GM12878 (cell line): Measurements from ENCODE around the gene MEAK7. TPM values are rescaled to one million over a fixed set of nuclear protein-coding genes. Genes with fewer than 3 reads are reported as not detected.

ENCODE experiments used
- FOXK2 ChIP-seq: fragments of 450-650 bp; IDR thresholded peaks from 2 replicates; pipeline ENCODE4 v1.6.1; 2017; ENCODE audit warnings: mild to moderate bottlenecking, moderate library complexity
- IRF4 ChIP-seq: IDR thresholded peaks from 2 replicates; pipeline ENCODE4 v1.6.1; 2011; ENCODE audit warnings: low read depth, low read length
- MYB ChIP-seq: fragments of 150-350 bp; IDR thresholded peaks from 2 replicates; pipeline ENCODE4 v1.6.1; 2014; ENCODE audit warnings: mild to moderate bottlenecking, low read depth, low read length, borderline replicate concordance
- SMAD1 ChIP-seq: fragments of 450-650 bp; IDR thresholded peaks from 2 replicates; pipeline ENCODE4 v1.6.1; 2018; ENCODE audit warnings: mild to moderate bottlenecking, low read depth; ENCODE audit not compliant: partially characterized antibody
- SPI1 ChIP-seq: IDR thresholded peaks from 2 replicates; pipeline ENCODE4 v1.6.1; 2011; ENCODE audit warnings: low read depth, mild to moderate bottlenecking, low read length, moderate library complexity, borderline replicate concordance; ENCODE audit not compliant: insufficient read depth
- TAF1 ChIP-seq: IDR thresholded peaks from 2 replicates; pipeline ENCODE4 v1.6.1; 2011; ENCODE audit warnings: mild to moderate bottlenecking, low read depth, low read length, borderline replicate concordance
- YBX1 ChIP-seq: fragments of 450-650 bp; IDR thresholded peaks from 2 replicates; pipeline ENCODE4 v1.6.1; 2016; ENCODE audit warnings: antibody characterized with exemption
- ZBED1 ChIP-seq: IDR thresholded peaks from 2 replicates; pipeline ENCODE4 v1.6.1; 2016; ENCODE audit warnings: borderline replicate concordance
- ZNF622 ChIP-seq: fragments of 450-650 bp; IDR thresholded peaks from 2 replicates; pipeline ENCODE4 v1.6.1; 2017; ENCODE audit warnings: mild to moderate bottlenecking, inconsistent platforms
- ZZZ3 ChIP-seq: IDR thresholded peaks from 2 replicates; pipeline ENCODE4 v1.6.1; 2011; ENCODE audit warnings: low read depth; ENCODE audit not compliant: control insufficient read depth, insufficient read length
- polyA plus RNA-seq, 11 experiments: library from polyadenylated mRNA; depleted of rRNA in 4 of 11; unstranded in 6 of 11; stranded (reverse) in 5 of 11; fragments of >200 nt; fragmentation: Nextera tagmentation in 4 of 11; fragmentation: Illumina TruSeq in 1 of 11; extraction: Ambion mirVana in 4 of 11; extraction: Trizol in 1 of 11; gene quantifications; 1 replicate in 1 of 11; 2 replicates in 10 of 11; pipeline versions ENCODE4 v1.2.1 to v1.2.3, GENCODE V29; 2011 to 2016; ENCODE audit warnings: inconsistent platforms in 2 of 11, missing spikeins in 2 of 11, low read depth in 1 of 11
- total RNA-seq, 4 experiments: library from RNA; depleted of rRNA in 3 of 4; stranded (reverse); fragments of >200 nt in 3 of 4; fragmentation: Illumina TruSeq in 1 of 4; extraction: Trizol in 1 of 4; gene quantifications; 2 replicates each; pipeline versions ENCODE4 v1.2.1 to v1.2.3, GENCODE V29; 2013 to 2021
- TF ChIP-seq, protein P1 (sequence below): fragments of 450-650 bp; IDR thresholded peaks from 2 replicates; pipeline ENCODE4 v1.6.1; 2016; ENCODE audit warnings: mild to moderate bottlenecking, moderate library complexity, borderline replicate concordance
- TF ChIP-seq, protein P2 (sequence below), 3 experiments: IDR thresholded peaks in 2 of 3; conservative IDR thresholded peaks in 1 of 3; 2 replicates each; pipeline ENCODE4 v1.5.1; 2011; ENCODE audit warnings: low read depth in 3 of 3, low read length in 3 of 3, mild to moderate bottlenecking in 3 of 3, control low read depth in 2 of 3, moderate library complexity in 2 of 3, inconsistent platforms in 1 of 3, mixed read lengths in 1 of 3; ENCODE audit not compliant: control insufficient read depth in 2 of 3, insufficient read depth in 1 of 3; ENCODE audit errors: extremely low read depth in 1 of 3
- TF ChIP-seq, protein P3 (sequence below): IDR thresholded peaks from 2 replicates; pipeline ENCODE4 v1.6.1; 2012; ENCODE audit warnings: low read depth, low read length, improper control_type of control experiment
- TF ChIP-seq, protein P4 (sequence below): IDR thresholded peaks from 2 replicates; pipeline ENCODE4 v1.6.1; 2012; ENCODE audit warnings: improper control_type of control experiment, low read depth, low read length; ENCODE audit not compliant: insufficient replicate concordance

The MEAK7 gene
- total and polyA plus RNA-seq, 10 of the 15 experiments (the other 5 are each of a cell fraction or from before 2014, with no cell fraction given), result 1.4 to 11.9 (median 6.4) TPM

DNA sequence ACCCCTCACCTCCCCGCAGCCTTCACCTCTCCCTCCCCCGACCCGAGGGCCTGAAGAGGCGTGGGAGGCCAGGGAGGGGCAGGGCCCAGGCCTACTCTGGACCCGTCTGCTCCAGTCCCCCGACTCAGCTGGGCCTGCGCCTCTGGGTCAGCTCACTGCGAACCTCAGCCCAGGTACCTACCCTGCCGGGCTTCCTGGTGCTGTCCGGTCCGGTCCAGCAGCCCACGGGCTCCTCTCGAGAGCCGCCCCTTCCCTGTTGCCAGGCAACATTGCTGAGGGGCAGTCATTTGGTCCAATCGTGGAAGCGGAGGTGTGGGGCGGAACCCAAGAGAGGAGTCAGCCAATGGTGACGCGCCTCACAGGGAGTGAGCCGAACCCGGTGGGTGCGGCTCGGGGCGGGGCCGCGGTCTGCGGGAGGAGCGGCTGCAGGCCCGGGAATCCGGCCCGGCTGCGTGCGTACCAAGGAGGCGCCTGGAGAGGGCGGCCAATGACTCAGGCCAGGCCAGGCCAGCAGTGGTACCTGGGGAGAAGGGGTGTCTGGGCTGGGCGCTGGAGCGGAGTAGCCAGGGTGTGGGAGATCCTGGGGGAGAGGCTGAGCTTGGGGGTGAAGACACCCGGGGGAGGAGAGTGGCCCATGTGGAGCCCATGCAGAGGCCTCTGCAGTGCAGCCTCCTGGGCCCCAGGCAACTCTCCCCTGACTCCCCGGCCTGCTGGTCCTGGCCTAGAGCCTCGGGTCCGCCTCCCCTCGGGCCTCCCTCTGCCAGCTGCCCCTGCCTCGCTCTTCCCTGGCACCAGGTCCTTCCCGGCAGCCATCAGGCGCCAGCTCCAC lies at the start of gene MEAK7 (continued):
- TF ChIP-seq, protein P1, sequence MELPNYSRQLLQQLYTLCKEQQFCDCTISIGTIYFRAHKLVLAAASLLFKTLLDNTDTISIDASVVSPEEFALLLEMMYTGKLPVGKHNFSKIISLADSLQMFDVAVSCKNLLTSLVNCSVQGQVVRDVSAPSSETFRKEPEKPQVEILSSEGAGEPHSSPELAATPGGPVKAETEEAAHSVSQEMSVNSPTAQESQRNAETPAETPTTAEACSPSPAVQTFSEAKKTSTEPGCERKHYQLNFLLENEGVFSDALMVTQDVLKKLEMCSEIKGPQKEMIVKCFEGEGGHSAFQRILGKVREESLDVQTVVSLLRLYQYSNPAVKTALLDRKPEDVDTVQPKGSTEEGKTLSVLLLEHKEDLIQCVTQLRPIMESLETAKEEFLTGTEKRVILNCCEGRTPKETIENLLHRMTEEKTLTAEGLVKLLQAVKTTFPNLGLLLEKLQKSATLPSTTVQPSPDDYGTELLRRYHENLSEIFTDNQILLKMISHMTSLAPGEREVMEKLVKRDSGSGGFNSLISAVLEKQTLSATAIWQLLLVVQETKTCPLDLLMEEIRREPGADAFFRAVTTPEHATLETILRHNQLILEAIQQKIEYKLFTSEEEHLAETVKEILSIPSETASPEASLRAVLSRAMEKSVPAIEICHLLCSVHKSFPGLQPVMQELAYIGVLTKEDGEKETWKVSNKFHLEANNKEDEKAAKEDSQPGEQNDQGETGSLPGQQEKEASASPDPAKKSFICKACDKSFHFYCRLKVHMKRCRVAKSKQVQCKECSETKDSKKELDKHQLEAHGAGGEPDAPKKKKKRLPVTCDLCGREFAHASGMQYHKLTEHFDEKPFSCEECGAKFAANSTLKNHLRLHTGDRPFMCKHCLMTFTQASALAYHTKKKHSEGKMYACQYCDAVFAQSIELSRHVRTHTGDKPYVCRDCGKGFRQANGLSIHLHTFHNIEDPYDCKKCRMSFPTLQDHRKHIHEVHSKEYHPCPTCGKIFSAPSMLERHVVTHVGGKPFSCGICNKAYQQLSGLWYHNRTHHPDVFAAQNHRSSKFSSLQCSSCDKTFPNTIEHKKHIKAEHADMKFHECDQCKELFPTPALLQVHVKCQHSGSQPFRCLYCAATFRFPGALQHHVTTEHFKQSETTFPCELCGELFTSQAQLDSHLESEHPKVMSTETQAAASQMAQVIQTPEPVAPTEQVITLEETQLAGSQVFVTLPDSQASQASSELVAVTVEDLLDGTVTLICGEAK, result peak; percentile 70; the same call in 1 of the 2 replicates
- TF ChIP-seq SMAD1 (no peak), IRF4 (no peak), MYB (no peak), TAF1 (no peak; the same call in 1 of the 2 replicates), YBX1 (no peak), ZZZ3 (no peak), ZNF622 (no peak), ZBED1 (no peak), SPI1 (no peak), FOXK2 (no peak)
- TF ChIP-seq, protein P2, sequence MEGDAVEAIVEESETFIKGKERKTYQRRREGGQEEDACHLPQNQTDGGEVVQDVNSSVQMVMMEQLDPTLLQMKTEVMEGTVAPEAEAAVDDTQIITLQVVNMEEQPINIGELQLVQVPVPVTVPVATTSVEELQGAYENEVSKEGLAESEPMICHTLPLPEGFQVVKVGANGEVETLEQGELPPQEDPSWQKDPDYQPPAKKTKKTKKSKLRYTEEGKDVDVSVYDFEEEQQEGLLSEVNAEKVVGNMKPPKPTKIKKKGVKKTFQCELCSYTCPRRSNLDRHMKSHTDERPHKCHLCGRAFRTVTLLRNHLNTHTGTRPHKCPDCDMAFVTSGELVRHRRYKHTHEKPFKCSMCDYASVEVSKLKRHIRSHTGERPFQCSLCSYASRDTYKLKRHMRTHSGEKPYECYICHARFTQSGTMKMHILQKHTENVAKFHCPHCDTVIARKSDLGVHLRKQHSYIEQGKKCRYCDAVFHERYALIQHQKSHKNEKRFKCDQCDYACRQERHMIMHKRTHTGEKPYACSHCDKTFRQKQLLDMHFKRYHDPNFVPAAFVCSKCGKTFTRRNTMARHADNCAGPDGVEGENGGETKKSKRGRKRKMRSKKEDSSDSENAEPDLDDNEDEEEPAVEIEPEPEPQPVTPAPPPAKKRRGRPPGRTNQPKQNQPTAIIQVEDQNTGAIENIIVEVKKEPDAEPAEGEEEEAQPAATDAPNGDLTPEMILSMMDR (IDR thresholded peaks at IDR 0.05 in 2 of 3, conservative IDR thresholded peaks at IDR 0.05 in 1 of 3; ENCODE audit: control insufficient read depth in 2 of 3, extremely low read depth in 1 of 3, insufficient read depth in 1 of 3, low read depth in 3 of 3, low read length in 3 of 3), result peak in 1 of 3 experiments; percentile 13; a peak in 1 of 6 replicates
- TF ChIP-seq, protein P3, sequence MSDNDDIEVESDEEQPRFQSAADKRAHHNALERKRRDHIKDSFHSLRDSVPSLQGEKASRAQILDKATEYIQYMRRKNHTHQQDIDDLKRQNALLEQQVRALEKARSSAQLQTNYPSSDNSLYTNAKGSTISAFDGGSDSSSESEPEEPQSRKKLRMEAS, result peak; percentile 9; the same call in 1 of the 2 replicates
- TF ChIP-seq, protein P4, sequence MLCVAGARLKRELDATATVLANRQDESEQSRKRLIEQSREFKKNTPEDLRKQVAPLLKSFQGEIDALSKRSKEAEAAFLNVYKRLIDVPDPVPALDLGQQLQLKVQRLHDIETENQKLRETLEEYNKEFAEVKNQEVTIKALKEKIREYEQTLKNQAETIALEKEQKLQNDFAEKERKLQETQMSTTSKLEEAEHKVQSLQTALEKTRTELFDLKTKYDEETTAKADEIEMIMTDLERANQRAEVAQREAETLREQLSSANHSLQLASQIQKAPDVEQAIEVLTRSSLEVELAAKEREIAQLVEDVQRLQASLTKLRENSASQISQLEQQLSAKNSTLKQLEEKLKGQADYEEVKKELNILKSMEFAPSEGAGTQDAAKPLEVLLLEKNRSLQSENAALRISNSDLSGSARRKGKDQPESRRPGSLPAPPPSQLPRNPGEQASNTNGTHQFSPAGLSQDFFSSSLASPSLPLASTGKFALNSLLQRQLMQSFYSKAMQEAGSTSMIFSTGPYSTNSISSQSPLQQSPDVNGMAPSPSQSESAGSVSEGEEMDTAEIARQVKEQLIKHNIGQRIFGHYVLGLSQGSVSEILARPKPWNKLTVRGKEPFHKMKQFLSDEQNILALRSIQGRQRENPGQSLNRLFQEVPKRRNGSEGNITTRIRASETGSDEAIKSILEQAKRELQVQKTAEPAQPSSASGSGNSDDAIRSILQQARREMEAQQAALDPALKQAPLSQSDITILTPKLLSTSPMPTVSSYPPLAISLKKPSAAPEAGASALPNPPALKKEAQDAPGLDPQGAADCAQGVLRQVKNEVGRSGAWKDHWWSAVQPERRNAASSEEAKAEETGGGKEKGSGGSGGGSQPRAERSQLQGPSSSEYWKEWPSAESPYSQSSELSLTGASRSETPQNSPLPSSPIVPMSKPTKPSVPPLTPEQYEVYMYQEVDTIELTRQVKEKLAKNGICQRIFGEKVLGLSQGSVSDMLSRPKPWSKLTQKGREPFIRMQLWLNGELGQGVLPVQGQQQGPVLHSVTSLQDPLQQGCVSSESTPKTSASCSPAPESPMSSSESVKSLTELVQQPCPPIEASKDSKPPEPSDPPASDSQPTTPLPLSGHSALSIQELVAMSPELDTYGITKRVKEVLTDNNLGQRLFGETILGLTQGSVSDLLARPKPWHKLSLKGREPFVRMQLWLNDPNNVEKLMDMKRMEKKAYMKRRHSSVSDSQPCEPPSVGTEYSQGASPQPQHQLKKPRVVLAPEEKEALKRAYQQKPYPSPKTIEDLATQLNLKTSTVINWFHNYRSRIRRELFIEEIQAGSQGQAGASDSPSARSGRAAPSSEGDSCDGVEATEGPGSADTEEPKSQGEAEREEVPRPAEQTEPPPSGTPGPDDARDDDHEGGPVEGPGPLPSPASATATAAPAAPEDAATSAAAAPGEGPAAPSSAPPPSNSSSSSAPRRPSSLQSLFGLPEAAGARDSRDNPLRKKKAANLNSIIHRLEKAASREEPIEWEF, result no peak
